DMS53 (cell line): ENCODE results near the gene TPRG1L.

ENCODE experiments used
- DNase-seq: peaks from one replicate; lab custom pipeline; 2025; lab: John Stamatoyannopoulos, UW

The TPRG1L gene

DNA sequence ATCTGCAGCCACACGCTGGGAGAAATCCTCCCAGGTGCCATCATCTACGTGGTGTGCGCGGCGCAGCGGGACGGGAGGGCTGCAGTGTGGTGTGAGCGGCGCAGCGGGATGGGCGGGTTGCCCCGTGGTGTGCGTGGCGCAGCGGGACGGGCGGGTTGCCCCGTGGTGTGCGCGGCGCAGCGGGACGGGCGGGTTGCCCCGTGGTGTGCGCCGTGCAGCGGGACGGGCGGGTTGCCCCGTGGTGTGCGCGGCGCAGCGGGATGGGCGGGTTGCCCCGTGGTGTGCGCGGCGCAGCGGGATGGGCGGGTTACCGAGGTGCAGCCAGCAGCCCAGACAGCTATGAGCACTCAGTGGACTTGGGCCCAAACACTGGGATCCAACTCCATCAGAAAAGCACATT lies 20.4 kb downstream of the TPRG1L start:
- DNase-seq: no peak

DNA sequence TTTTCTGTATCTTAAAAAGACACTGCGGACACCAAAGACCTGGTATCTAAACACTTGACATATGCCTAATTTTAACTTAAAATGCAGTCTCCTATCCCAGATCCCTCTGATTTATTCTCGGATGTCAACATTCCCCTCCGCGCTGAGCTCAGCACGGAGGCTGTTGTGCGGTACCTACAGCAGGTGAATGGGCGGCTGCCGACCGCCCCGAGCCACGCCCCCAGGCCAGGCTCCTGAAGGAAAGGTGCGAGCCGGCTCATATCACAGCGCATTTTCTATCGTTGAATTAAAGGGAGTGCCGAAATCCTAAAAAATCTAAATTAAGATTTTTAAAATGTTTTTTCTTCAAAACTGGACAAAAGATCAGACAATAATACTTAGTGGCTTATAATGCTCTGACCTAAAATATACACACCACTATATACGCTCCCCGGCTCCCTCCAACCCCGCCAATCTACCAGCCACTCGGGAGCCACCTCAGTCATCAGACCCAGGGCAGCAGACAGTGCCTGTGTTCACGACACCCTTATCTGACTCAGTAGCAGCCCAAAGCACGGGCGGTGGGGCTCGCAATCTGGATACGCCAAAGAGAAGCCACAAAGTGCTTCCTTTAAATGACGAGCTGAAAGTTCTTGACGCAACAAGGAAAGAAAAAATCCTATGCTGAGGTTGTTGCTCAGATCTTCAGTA lies 21.0 kb downstream of the TPRG1L start:
- DNase-seq: no peak

- DNase-seq: no peak
Measured at GRCh38 chr1:3646596-3646995, 21.8 kb downstream of the TPRG1L start.

DNA sequence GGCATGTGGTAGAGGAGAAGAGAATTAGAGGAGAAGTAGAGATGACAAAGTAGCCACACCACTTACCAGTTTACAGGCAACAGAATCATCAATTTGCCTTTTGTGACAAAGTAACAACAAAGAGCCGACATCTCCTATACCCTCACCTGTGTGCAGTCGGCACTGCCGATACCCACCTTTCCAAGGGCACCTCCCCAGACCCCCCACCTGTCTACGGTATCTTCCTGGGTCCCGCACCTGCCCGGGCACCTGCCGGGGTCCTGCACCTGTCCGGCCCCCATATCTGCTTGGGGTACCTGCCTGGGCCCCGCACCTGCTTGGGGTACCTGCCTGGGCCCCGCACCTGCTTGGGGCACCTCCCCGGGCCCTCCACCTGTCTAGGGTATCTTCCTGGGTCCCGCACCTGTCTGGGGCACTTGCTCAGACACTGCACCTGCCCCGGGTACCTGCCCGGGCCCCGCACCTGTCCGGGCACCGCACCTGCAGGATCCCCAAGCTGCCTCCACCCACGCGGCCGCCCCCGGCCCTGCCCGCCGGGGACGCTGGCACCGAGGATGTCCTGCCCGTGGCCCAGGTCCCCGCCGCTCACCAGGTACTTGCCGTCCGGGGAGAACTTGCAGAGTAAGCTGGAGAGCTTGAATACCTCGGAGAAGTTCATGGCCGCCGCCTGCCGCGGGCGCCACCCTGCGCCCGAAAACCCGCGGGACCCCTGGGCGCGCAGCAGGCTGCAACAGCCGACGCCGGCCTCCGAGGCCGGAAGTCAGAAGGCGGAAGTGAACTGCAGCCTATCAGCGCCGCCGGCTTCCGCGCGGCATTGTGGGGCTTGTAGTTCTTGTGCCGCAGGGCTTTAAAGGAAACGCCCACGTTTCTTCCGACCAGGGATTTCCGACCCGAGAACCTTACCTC lies 24.8 kb downstream of the TPRG1L start, which contains the start of gene WRAP73:
TSS of gene WRAP73 (minus strand) at position 762 of the 906 bp plus-strand sequence. CDS start at position 658, 104 bp downstream.
- DNase-seq: peak; percentile 96

DNA sequence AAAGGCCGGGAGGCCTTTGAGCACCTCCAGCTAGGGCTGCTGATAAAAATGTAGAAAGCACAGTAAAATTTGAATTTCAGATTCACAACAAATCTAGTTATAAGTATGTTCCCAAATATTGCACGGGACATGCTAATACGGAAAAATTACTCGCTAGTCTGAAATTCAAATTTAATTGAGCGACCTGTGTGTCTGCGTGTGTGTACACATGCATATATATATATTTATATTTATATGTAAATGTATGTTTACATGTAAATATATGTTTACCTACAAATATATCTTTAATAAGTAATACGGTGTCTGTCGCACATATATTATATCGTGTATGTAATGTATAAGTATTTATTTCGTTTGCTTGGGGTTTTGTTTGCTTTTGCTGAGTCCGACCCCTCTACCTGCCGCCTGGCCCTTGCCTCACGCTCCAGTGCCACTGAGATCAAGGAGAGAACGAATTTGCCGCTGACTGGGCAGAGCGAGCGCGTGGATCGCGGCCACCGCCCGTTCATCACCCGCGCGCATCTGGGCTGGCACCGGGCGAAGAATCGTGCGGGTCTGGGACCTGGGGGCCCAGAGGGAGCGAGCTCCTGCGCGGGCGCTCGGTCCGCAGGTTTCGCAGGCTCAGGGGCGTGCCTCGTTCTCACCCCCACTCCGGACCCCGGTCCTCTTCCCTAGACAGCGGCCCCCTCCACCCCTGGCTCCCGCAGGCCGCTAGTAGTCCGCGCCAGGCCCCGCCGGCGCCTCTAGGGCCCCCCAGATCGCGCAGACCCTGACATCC lies 25.6 kb downstream of the TPRG1L start:
- DNase-seq: no peak

GRCh38 chr1:3651026-3651929 lies 26.5 kb downstream of the TPRG1L start:
- peak; percentile 73 for DNase-seq

DNA sequence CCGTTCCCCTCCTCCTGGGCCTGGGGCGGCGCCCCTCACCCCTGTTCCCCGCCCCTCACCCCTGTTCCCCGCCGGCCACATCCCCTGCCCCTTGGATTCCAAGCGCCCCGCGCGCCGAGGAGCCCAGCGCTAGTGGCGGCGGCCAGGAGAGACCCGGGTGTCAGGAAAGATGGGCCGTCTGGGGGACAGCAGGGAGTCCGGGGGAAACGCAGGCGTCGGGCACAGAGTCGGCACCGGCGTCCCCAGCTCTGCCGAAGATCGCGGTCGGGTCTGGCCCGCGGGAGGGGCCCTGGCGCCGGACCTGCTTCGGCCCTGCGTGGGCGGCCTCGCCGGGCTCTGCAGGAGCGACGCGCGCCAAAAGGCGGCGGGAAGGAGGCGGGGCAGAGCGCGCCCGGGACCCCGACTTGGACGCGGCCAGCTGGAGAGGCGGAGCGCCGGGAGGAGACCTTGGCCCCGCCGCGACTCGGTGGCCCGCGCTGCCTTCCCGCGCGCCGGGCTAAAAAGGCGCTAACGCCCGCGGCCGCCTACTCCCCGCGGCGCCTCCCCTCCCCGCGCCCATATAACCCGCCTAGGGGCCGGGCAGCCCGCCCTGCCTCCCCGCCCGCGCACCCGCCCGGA lies 27.2 kb downstream of the TPRG1L start, which contains the start of gene TP73:
TSS of gene TP73 (plus strand) at position 587 of the 618 bp plus-strand sequence. CDS start 29,850 bp downstream, outside the sequence.
- DNase-seq: peak; percentile 76

GRCh38 chr1:3652548-3653285 lies 27.9 kb downstream of the TPRG1L start:
- peak; percentile 76 for DNase-seq

DNA sequence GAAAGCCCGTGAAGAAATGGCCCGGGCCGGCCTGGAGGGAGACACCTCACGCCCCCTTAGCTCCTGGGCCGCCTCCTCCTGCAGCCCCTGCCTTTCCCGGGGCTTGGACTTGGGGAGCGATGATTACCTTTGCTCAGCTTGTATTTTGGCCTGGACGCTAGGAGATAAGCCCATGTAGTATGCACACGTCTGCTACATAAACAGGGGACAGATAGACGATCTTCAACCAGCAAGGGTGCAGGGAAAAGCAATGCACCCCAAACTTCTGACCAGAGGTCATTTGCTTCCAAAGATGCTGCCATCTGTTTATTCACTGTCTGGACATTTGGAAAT lies 28.4 kb downstream of the TPRG1L start:
- no peak for DNase-seq

- no peak for DNase-seq
Measured at GRCh38 chr1:3654549-3655281, 29.9 kb downstream of the TPRG1L start.

GRCh38 chr1:3656450-3657095 lies 31.8 kb downstream of the TPRG1L start:
- no peak for DNase-seq

- DNase-seq: no peak
Measured at GRCh38 chr1:3657096-3657475, 32.3 kb downstream of the TPRG1L start.

DNA sequence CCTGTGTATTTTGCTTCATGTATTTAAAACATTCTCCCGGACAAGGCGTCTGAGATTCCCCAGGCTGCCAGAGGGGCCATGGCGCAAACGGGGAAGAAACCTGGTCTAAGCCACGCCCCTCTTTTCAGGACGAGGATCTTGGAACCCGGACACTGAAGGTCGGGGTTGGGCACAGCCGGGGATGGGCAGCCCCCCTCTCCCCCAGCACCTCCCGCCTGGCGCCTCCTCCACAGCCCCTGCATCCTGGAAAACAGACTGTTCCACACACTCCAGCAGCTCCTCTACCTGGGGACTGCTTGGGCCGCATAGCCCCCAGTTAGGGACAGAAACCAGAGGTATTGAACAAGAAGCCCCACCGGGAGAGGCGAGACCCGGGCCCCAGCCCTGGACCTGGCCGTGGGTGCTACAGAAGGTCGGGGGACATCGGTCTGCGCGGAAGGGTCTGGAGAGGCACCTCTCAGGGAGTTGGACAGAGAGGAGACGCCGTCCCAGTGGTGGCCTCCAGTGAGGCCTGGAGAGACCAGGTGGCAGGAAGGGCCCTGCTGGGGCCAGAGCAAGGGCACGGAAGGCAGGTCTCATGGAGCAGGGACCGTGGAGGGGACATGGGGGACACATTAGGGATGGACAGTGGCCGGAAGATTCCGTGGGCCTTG lies 32.9 kb downstream of the TPRG1L start:
- no peak for DNase-seq

DNA sequence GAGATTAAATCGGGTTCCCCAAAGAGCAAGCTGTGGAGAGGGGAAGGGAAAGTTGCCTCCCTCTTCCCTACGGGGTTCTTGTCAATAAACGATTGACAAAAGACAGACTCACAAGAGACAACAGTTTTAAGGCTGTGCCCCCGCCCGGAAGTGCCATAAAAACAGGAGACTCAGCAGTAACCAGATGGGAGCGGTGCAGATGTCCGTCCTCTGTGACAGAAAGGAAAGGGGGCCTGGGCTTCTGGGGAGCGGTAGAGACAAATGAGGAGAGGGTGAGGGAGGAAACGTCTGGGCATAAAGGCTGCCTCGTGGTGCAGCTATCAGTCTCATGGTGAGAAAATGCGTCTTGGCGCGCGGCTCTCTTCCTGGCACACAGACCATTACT lies 33.4 kb downstream of the TPRG1L start:
- no peak for DNase-seq

DNA sequence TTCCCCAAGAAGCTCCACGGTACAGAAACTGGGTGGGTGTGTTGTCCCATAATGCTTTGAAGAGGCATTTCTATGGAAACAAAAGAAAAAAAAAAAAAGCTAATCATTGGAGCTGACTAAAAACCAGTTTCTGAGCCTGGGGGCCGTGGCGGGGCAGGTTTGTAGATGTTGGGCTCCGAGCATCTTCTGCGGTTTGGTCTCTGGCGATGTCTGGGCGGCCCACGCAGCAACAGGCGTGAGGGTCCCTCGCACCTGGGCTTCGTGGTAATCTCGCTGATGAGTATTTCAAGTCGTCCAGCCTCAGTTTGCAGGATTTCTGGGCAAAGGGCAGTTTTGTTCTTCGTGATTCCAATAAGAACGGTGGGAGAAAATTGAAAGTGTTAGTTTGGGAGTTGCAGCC lies 34.3 kb downstream of the TPRG1L start:
- DNase-seq: no peak

GRCh38 chr1:3660704-3661103 lies 35.9 kb downstream of the TPRG1L start:
- no peak for DNase-seq

- no peak for DNase-seq
Measured at GRCh38 chr1:3661631-3662030, 36.8 kb downstream of the TPRG1L start.

DNA sequence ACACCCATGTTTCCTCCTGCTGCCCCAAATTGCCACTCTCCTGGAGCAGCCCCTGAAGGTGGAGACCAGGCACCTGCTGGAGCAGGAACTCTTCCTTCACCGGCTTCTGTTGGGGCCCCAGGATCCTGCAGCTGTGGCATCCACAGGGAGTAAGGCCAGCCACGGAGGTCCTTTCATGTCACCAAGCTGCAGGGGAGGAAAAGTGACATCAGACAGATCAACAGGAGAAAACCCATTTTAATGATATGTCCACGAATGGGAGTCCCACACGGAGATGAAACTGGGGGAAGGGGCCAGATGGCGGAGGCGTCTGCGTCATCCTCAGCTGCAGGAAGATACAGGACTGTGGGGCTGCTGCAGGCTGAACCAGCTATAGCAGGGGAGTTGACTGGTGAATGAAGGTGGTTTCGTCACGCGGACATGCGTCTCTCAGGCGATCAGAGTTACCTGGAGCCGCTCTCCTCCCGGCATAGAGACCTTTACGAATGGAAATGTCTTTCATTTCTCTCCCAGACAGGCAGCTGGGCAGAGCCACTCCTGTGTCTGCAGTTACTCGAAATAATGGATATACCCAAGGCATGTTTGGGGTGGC lies 37.4 kb downstream of the TPRG1L start:
- DNase-seq: no peak
